Measurements from ENCODE around the gene EPHB1.

EPHB1 gene

GRCh38 chr3:134794950-134795745, at the start of gene EPHB1:
EPHB1 (plus strand) TSS chr3:134795260.
- peak; percentile 70 for DNase-seq (ENCODE audit: low spot score)

- DNase-seq (ENCODE audit: low spot score), result no peak
These were observed 46.4 kb upstream of the EPHB1 start for GRCh38 chr3:134748698-134749097.

DNA sequence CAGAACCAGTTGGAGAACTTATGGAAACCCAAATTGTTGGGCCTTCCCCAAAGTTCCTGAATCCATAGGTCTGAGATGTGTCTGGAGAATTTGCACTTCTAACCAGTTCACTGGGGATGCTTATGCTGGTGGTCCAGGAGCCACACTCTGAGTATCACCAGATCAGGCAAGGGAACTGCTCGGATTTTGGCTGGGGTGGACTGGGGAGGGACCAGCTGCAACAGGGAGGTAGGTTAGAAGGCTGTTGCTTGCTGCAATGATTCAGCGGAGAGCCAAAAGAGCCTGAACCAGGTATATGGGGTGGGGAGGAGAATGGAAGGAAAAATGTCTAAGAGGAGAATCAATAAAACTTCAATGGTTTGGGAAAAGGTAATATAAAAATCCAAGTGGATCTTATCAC, 45.9 kb upstream of the EPHB1 start:
- DNase-seq (ENCODE audit: low spot score), result no peak

DNA sequence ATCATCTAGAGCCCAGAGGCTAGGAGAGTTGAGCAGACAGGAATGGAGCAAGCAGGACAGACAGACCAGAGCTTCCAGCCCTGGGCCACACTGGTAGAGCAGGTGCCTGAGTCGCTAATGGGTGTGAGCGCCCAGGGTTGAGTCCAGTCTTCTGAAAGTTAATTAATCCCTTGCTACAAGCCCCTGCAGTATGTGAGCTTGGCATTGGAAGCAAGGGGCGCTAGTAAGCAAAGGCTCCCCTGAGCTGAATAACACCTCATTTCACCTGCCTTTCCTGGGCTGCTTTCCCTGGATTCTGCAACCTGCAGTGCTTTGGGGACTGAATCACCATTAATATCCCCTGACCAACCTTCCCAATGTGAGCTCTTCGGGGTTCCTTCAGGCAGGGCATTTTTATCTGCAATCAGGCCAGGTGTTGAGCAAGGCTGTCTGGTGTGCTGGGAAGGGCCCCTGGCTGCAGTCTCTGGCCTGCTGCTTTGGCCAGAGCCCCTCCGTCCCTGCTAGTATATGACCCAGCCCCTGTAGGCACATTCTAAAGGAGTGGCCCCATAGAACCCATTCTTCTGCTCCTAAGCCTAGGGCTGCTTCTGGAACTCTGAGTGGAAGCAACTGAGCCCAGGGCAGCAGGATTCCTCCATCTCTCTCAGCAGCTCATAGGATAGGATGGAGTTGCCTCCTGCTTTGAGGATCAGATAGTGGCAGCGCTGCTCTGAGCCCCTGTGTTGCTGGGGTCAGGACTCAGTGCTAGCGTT, 45.1 kb upstream of the EPHB1 start:
- no peak for DNase-seq (ENCODE audit: low spot score)

- DNase-seq (ENCODE audit: low spot score), result no peak
These were observed 43.2 kb upstream of the EPHB1 start for GRCh38 chr3:134751831-134752230.

DNA sequence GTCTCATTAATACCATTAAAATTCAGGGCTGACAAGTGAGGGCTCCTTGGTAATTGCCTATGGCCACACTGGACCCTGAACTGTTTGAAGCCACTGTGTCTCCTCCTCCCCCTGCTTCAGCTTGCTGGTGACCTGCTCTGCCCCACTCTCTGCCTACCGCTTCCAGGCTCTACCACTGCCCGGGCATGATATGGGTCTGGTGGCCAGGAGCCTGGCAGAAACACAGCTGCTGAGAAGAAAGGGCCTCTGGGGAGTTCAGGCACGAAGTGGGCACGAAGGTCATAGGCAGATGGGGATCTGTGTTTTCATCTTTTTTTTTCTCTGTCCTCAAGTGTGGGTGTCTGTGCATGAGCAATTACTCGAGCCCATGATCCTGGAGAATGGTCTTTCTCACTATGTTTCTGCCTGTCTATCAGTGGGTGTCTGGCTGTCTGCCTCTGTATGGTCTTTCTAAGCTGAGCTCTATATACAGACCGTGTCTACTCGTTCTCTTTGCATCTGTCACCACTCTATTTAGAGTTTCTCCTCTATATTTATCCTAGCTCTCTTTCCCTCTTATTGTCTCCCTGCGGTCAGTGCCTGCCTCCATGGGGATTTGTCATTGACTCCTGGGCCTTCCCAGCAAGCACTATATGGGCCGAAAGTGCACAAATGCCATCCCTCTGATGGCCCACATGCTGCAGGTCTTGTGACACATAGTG, 42.1 kb upstream of the EPHB1 start:
- DNase-seq (ENCODE audit: low spot score), result no peak

GRCh38 chr3:134753999-134754742, 40.9 kb upstream of the EPHB1 start:
- DNase-seq (ENCODE audit: low spot score), result no peak

- peak; percentile 63 for DNase-seq (ENCODE audit: low spot score)
These were observed 40.1 kb upstream of the EPHB1 start for GRCh38 chr3:134754768-134755559.

DNA sequence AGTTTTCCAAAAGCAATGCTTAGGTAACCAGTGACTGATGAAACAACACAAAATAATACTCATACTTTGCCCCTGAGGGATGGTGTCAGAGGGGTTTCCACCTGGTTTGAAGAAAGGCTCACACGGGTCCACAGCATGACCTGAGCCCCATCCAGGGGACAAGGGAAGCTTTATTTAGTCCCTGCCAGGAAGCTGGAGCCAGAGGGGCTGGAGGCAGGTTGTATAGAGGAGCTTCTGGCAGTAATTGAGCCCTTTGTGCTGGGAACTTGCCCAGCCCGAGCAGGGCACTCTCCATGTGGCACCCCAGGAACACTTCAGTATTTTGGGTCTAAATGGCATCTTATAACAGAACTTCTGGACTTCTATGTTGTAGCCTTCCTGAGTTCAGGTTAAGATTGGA, 39.2 kb upstream of the EPHB1 start:
- DNase-seq (ENCODE audit: low spot score), result no peak

DNA sequence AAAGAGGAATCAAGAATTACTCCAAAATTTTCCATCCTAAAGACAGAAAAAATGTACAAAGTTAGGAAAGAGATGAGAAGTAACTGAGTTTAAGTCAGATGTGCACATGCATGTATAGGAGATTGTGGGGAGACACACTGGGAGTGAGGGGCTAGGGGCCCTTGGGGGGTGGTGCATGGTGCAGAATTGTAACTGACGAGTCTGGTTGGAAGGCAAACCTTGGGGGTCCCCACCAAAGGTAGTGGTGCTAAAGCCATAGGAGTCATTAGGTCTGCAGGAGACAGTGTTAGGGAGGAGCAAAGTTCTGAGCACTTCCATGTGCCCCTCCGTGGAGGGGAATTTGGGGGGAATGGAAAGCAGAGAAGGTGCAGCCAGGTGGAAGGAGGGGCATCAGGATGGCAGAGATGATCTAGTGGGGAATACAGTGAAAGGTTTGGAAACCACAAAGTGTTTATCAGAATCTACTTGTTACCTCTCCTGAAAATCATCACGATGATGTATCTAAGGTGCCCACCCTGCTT, 37.5 kb upstream of the EPHB1 start:
- no peak for DNase-seq (ENCODE audit: low spot score)

DNA sequence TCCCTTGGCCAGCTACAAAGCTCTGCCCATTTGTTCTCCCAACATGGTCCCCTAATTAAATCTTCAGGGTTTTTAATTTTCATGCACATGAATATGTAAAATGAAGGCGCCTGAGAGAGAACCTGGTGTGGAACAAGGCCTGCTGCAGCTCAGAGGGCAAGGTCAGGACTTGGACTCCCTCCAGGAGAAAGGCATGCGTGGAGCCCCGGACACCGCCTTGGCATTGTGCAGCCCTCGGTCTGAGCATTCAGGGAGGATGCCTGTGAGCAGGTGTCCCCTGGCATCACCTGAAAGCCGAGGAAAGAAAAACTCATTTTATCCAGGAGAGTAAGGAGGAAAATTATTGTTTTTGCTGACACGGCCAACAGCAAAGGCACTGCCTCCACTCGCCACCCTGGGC, 33.8 kb upstream of the EPHB1 start:
- DNase-seq (ENCODE audit: low spot score), result no peak

GRCh38 chr3:134762016-134762415, 33.0 kb upstream of the EPHB1 start:
- DNase-seq (ENCODE audit: low spot score), result no peak

DNA sequence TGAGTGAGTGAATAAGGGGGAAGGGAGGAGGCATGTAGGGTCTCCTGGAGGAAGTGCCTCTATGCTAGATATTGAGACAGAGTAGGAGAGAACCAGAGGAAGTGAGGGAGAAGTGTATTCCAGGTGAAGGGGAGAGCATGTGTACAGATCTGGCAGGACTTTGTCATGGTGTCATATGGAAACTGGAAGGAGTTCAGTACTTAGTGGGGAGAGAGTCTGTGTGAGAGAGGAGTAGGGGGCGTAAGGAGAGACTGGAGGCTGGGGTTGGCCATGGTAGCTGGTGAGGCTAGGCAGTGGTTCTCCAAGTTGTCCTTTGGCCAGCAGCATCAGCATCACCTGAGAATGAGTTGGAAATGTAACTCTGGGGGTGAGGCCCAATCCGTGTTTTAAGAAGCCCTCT, 29.6 kb upstream of the EPHB1 start:
- no peak for DNase-seq (ENCODE audit: low spot score)

- no peak for DNase-seq (ENCODE audit: low spot score)
These were observed 28.8 kb upstream of the EPHB1 start for GRCh38 chr3:134766290-134766689.

GRCh38 chr3:134768116-134768515, 26.9 kb upstream of the EPHB1 start:
- DNase-seq (ENCODE audit: low spot score), result no peak

DNA sequence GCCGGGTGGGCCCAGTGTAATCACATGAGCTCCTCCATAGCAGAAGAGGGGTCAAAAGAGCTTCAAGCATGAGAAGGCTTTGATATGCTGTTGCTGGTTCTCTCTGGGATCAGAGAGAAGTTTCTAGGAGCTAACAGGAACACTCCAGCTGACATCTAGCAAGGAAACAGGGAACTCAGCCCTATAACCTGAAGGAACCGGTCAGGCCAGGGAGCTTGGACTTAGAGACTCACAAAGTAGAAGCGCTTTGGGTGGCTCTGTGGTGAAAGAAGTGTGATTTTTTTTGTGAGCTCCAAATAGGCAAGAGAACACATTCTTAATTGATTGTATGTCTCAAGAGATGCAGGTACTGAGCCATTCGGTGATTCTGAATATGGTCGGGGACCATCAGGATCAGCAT, 26.2 kb upstream of the EPHB1 start:
- no peak for DNase-seq (ENCODE audit: low spot score)

- DNase-seq (ENCODE audit: low spot score), result no peak
These were observed 25.7 kb upstream of the EPHB1 start for GRCh38 chr3:134769287-134769868.

DNA sequence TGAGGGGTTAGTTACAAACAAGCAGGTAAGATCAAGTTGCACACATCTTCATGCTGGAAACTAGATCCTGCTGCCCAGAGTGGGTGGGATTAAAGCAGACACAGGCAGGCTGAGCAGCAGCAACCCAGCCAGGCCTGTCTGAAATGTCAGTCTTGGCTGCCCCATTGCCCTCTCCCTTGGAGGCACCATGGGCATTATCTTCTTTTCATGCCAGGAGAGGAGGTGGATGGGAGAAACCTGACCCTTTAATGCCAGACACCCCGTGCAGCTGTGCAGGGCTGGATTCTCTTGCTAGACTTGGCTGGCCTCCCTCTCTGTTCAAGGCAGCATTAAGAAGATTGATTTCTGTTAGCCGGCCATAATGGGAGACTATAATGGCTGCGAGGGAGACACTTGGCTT, 23.0 kb upstream of the EPHB1 start:
- DNase-seq (ENCODE audit: low spot score), result no peak

DNA sequence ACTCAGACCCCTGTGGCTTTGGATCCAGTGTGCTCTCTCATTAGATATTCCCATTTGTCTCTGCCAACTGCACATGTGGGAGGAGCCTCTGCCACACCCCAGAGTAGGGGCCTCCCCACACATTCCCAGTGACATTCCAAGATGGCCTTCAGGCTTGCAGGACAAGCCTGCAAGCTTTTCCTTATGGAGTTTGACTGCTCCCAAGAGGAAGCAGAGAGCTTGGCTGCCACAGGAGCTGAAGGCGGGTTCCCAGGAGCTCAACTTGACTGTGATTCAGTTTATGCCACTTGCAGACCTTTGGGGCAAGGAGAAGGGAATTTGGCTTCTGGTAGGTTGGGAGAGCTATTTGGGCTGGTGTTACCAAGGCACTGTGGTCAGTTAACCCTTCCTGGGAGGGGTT, 22.5 kb upstream of the EPHB1 start:
- no peak for DNase-seq (ENCODE audit: low spot score)

- no peak for DNase-seq (ENCODE audit: low spot score)
These were observed 19.2 kb upstream of the EPHB1 start for GRCh38 chr3:134775831-134776230.

- no peak for DNase-seq (ENCODE audit: low spot score)
These were observed 18.5 kb upstream of the EPHB1 start for GRCh38 chr3:134776518-134776917.
